ENCODE data around the gene GSTM3. TPM values are rescaled to one million over a fixed set of nuclear protein-coding genes. Genes with fewer than 3 reads are reported as not detected.
A peak's percentile ranks its signal among the peaks of the same experiment; 100 is the strongest.

The GSTM3 gene
- total RNA-seq, 8 experiments from 2014 or later, result 61.8 to 639 (median 82.1) TPM

DNA sequence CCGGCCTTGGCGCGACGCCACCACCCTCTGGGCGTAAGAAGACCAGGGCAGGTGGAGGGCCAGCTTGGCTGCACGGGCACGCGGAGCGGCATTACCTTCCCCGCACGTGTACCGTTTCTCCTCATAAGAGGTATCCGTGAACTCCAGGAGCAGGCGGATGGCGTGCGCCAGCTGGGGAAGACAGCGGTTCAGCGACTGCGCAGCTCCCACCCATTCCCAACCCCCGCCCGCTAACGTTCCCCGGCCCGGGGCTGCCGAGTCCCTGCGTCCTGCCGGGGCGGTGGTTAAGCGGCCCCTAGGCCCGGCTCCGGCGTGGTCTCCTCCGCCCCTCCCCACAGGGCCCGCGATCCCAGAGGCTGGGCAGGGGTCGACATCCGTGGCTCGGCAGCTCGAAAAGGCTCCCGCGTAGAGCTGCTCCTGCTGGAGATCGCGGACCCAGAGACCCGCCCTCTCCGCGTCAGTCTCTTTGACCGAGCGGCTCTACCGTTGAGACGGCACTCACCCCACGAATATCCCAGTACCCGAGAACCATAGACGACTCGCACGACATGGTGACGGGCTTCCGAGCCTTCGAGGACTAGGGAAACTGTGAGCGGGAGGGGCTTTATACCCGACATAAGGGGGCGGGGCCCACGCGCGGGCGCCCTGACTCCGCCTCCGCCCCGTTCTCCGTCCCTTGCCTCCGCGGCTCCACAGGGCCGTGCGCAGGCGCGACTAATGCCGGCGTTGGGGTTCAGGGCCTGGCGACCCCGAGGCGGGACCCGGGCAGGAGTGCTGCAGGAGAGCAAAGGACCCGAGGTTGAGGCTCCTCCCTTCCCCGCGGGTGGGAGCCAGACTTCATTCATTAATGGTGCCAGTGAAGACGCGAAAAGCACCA is 862 bp downstream of the GSTM3 start:
- in situ Hi-C loops (cut with MboI; ENCODE audit: low pct_unique_long_range_greater_than_20kb in 2 of 9, low sequenced_read_pairs in 9 of 9, unreplicated experiment in 9 of 9), result loop anchor here in 1 of 9 experiments (25.0 kb wide), 1 partner anchor 103 kb away; no protein-coding TSS in a partner anchor
- Histone ChIP-seq H3K4me3 (peak overlapping the region; percentile 52 to 73 (median 54)), H3K4me1 (replicated peaks in 1 of 2) (peaks cover 7 to 9% of the 10 kb centered on the region in 2 donors), H3K27ac (peak overlapping the region; percentile 59 to 64)
- ATAC-seq (replicated peaks in 6 of 8), result peak; percentile 91 to 94 (median 93)
- 0 to 10% (median 2%) methylated on average over 1 to 41 of the region's 86 CpGs; no CpG with 5 or more reads in 3 of the 10 experiments for WGBS, 10 experiments

DNA sequence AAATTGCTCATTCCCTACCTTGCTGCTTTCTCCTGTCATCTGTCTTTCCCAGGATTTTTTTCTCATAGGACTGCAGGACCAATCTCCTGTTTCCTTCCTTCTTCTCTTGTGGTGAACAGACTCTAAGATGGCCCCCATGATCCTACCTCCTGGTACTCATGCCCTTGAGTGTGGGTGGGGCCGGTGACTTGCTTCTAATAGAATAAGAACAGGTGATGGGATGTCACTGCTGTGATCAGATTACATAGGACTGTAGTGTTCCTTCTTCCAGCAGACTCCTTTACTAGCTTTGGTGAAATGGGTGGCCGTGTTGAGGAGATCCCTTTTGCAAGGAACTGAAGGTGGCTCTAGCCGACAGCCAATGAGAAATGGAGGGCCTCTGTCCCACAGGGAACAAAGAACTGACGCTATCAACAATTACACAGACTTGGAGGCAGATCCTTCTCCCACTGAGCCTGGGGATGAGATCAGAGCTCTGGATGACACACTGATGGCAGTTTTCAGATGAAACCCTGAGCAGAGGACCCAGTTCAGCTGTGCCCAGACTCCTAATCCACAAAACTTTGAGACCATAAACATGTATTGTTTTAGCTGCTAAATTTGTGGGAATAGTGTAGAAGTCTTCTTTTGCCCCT is 7.5 kb downstream of the GSTM3 start:
- in situ Hi-C loops (cut with MboI; ENCODE audit: low pct_unique_long_range_greater_than_20kb in 2 of 9, low sequenced_read_pairs in 9 of 9, unreplicated experiment in 9 of 9), result loop anchor here in 1 of 9 experiments (25.0 kb wide), 1 partner anchor 96 kb away; no protein-coding TSS in a partner anchor
- no peaks in the 10 kb centered on the region for H3K4me1 ChIP-seq (replicated peaks in 1 of 2)
- 60 to 92% (median 79%) methylated on average over 1 to 3 of the region's 4 CpGs; no CpG with 5 or more reads in 3 of the 10 experiments for WGBS, 10 experiments
- ATAC-seq (replicated peaks in 6 of 8), result peak in 6 of 8 experiments; percentile 18 to 95 (median 44)
- H3K4me3 ChIP-seq, result no peak overlapping the region
- no peak overlapping the region for H3K27ac ChIP-seq

GRCh38 chr1:109732390-109732881 is 8.4 kb downstream of the GSTM3 start:
- Histone ChIP-seq H3K27ac (no peak overlapping the region), H3K4me1 (replicated peaks in 1 of 2) (no peaks in the 10 kb centered on the region), H3K4me3 (no peak overlapping the region)
- WGBS, 10 experiments, result 29 to 85% (median 60%) methylated on average over 1 to 3 of the region's 3 CpGs
- ATAC-seq (replicated peaks in 6 of 8), result peak in 3 of 8 experiments; percentile 50 to 78 (median 76)
- in situ Hi-C loops (cut with MboI; ENCODE audit: low pct_unique_long_range_greater_than_20kb in 2 of 9, low sequenced_read_pairs in 9 of 9, unreplicated experiment in 9 of 9), result loop anchor here in 1 of 9 experiments (25.0 kb wide), 1 partner anchor 95 kb away; no protein-coding TSS in a partner anchor

- H3K4me1 ChIP-seq (replicated peaks in 1 of 2), result no peaks in the 10 kb centered on the region
- H3K4me3 ChIP-seq, result no peak overlapping the region
- in situ Hi-C loops (cut with MboI; ENCODE audit: low pct_unique_long_range_greater_than_20kb in 2 of 9, low sequenced_read_pairs in 9 of 9, unreplicated experiment in 9 of 9), result loop anchor here in 1 of 9 experiments (25.0 kb wide), 1 partner anchor 93 kb away; no protein-coding TSS in a partner anchor
- ATAC-seq (replicated peaks in 6 of 8), result peak in 2 of 8 experiments; percentile 28 to 29
- H3K27ac ChIP-seq, result no peak overlapping the region
- WGBS, 10 experiments, result 27 to 100% (median 67%) methylated on average over 1 to 6 of the region's 6 CpGs
These were observed 10.2 kb downstream of the GSTM3 start for GRCh38 chr1:109730666-109731065.

DNA sequence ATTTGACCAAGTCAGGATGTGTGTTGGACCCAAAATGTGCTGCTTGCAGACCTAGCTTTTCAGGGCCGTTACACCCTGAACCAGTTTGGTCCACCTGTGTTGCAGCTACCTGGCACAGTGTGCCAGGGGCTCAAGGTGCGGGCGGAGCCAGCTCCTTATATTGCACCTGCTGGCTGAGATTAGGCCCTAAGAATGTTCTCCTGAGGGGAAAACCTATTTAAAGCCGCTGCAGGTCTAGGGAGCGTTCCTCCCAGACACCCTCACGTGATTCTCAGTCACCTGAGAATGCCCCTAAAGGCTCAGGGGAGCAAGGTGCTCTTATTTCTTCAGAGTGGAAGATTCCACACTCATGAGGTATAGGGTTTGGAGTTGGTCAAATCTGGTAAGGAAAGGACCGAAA is 12.0 kb downstream of the GSTM3 start:
- no peak overlapping the region for H3K4me3 ChIP-seq
- 43 to 100% (median 91%) methylated on average over 1 to 7 of the region's 7 CpGs; no CpG with 5 or more reads in 3 of the 10 experiments for WGBS, 10 experiments
- in situ Hi-C loops (cut with MboI; ENCODE audit: low pct_unique_long_range_greater_than_20kb in 2 of 9, low sequenced_read_pairs in 9 of 9, unreplicated experiment in 9 of 9), result loop anchor here in 1 of 9 experiments (25.0 kb wide), 1 partner anchor 92 kb away; no protein-coding TSS in a partner anchor
- no peaks in the 10 kb centered on the region for H3K4me1 ChIP-seq (replicated peaks in 1 of 2)
- ATAC-seq (replicated peaks in 6 of 8), result no peak
- no peak overlapping the region for H3K27ac ChIP-seq

- in situ Hi-C loops (cut with MboI; ENCODE audit: low pct_unique_long_range_greater_than_20kb in 2 of 9, low sequenced_read_pairs in 9 of 9, unreplicated experiment in 9 of 9), result loop anchor here in 1 of 9 experiments (25.0 kb wide), 1 partner anchor 90 kb away; no protein-coding TSS in a partner anchor
- WGBS, 10 experiments, result 60 to 100% (median 84%) methylated on average over 1 to 12 of the region's 12 CpGs
- Histone ChIP-seq H3K27ac (no peak overlapping the region), H3K4me3 (no peak overlapping the region), H3K4me1 (replicated peaks in 1 of 2) (no peaks in the 10 kb centered on the region)
- peak in 3 of 8 experiments; percentile 29 to 53 (median 36) for ATAC-seq (replicated peaks in 6 of 8)
These were observed 14.0 kb downstream of the GSTM3 start for GRCh38 chr1:109726728-109727373.

DNA sequence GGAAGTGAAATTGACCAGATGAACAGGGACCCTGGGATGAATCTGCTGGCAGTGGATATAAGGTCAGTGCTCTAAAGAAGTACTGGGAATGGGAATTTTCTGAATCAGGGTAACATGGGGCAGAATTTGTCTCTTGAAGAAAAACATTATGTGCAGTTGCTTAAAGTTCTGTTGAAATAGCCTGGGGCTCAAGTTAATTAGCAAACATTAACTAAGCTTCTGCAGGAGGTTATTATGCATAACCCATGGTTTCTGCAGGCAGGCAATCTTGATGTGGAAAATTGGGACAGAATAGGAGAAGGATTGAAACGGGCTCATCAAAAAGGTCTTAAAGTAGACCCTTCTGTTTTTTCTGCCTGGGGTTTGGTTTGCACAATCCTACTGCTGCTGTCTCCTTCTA is 14.8 kb downstream of the GSTM3 start:
- Histone ChIP-seq H3K4me3 (no peak overlapping the region), H3K4me1 (replicated peaks in 1 of 2) (no peaks in the 10 kb centered on the region), H3K27ac (no peak overlapping the region)
- ATAC-seq (replicated peaks in 6 of 8), result peak in 3 of 8 experiments; percentile 5 to 15 (median 10)
- in situ Hi-C loops (cut with MboI; ENCODE audit: low pct_unique_long_range_greater_than_20kb in 2 of 9, low sequenced_read_pairs in 9 of 9, unreplicated experiment in 9 of 9), result loop anchor here in 1 of 9 experiments (25.0 kb wide), 1 partner anchor 89 kb away; no protein-coding TSS in a partner anchor
- WGBS, 10 experiments, result 0 to 100% (median 67%) methylated on average over 1 of the region's 1 CpG; no CpG with 5 or more reads in 2 of the 10 experiments

GRCh38 chr1:109725510-109725909 is 15.3 kb downstream of the GSTM3 start:
- in situ Hi-C loops (cut with MboI; ENCODE audit: low pct_unique_long_range_greater_than_20kb in 2 of 9, low sequenced_read_pairs in 9 of 9, unreplicated experiment in 9 of 9), result loop anchor here in 1 of 9 experiments (25.0 kb wide), 1 partner anchor 88 kb away; no protein-coding TSS in a partner anchor
- H3K4me3 ChIP-seq, result no peak overlapping the region
- no peak overlapping the region for H3K27ac ChIP-seq
- 11 to 93% (median 86%) methylated on average over 1 to 4 of the region's 4 CpGs; no CpG with 5 or more reads in 3 of the 10 experiments for WGBS, 10 experiments
- no peaks in the 10 kb centered on the region for H3K4me1 ChIP-seq (replicated peaks in 1 of 2)
- peak in 1 of 8 experiments; percentile 3 for ATAC-seq (replicated peaks in 6 of 8)

DNA sequence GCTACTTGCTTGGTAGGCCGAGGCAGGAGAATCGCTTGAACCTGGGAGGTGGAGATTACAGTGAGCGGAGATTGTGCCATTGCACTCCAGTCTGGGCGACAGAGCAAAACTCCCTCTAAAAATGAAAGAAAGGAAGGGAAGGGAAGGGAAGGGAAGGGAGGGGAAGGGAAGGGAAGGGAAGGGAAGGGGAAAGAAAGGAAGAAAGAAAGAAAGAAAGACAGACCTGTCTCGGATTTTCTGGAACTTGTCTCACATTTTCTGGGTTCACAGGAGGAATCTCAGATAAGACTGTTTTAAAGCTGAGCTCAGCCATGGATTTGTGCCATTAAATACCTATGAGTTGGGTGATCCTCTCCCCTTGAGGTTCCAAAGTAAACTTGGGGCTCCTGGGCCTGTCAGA is 15.9 kb downstream of the GSTM3 start:
- H3K4me1 ChIP-seq (replicated peaks in 1 of 2), result no peaks in the 10 kb centered on the region
- H3K4me3 ChIP-seq, result no peak overlapping the region
- no peak overlapping the region for H3K27ac ChIP-seq
- in situ Hi-C loops (cut with MboI; ENCODE audit: low pct_unique_long_range_greater_than_20kb in 2 of 9, low sequenced_read_pairs in 9 of 9, unreplicated experiment in 9 of 9), result loop anchor here in 1 of 9 experiments (25.0 kb wide), 1 partner anchor 88 kb away; no protein-coding TSS in a partner anchor
- ATAC-seq (replicated peaks in 6 of 8), result no peak
- WGBS, 10 experiments, result 0 to 88% (median 65%) methylated on average over 1 to 3 of the region's 5 CpGs; no CpG with 5 or more reads in 6 of the 10 experiments

DNA sequence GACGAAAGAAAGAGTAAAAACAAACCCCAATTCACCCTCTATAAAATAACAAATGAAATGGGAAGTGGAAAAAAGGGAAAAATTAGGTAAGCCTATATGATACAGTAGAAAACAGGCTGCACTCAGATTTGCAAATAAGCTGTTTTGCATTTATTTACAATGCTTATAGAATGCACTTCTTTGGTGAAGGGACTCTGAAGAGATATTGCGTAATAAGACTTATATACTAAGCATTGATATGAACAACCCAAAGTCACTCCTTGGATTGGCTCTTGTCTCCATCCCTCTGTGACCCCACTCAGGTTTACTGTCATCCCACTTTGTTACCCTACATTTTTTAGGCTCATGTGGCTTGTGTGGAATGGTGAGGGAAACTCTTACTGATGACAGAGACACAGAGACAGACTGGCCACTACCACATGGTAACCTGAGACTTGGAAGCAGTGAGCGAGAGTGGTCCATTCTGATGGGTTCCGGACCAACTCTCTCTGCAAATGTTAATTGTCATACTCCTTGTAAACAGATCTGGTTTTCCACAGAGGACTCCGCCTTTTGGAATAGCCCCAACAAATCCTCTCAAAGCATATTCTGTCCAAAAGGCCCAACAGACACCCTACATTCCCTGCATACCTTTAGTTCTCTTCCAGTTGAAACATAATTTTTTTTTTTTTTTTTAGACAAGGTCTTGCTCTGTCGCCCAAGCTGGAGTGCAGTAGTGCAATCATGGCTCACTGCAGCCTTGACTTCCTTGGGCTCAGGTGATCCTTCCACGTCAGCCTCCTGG is 17.7 kb downstream of the GSTM3 start:
- WGBS, 10 experiments, result 0 to 91% (median 68%) methylated on average over 1 to 7 of the region's 7 CpGs
- no peak overlapping the region for H3K4me3 ChIP-seq
- ATAC-seq (replicated peaks in 6 of 8), result peak in 3 of 8 experiments; percentile 64 to 79 (median 66)
- in situ Hi-C loops (cut with MboI; ENCODE audit: low pct_unique_long_range_greater_than_20kb in 2 of 9, low sequenced_read_pairs in 9 of 9, unreplicated experiment in 9 of 9), result no loop called here
- no peak overlapping the region for H3K27ac ChIP-seq
- H3K4me1 ChIP-seq (replicated peaks in 1 of 2), result no peaks in the 10 kb centered on the region

- ATAC-seq (replicated peaks in 6 of 8), result no peak
- Histone ChIP-seq H3K4me3 (no peak overlapping the region), H3K27ac (no peak overlapping the region), H3K4me1 (replicated peaks in 1 of 2) (no peaks in the 10 kb centered on the region)
- WGBS, 10 experiments, result 67 to 100% (median 80%) methylated on average over 1 of the region's 1 CpG; no CpG with 5 or more reads in 1 of the 10 experiments
- in situ Hi-C loops (cut with MboI; ENCODE audit: low pct_unique_long_range_greater_than_20kb in 2 of 9, low sequenced_read_pairs in 9 of 9, unreplicated experiment in 9 of 9), result no loop called here
These were observed 18.9 kb downstream of the GSTM3 start for GRCh38 chr1:109721971-109722370.
